HL-60 (cell line): ENCODE data around the gene FAM47E.

Experiments used
- CTCF ChIP-seq: IDR thresholded peaks from one replicate; pipeline ENCODE4 v1.5.1; 2011; ENCODE audit warnings: low read length, control low read depth, inconsistent platforms; ENCODE audit not compliant: insufficient read depth
- GABPA ChIP-seq: IDR thresholded peaks from 2 replicates; pipeline ENCODE4 v1.6.1; 2012; ENCODE audit warnings: low read depth

- TF ChIP-seq GABPA (no peak), CTCF (no peak)
Measured at GRCh38 chr4:76210452-76210851, 41.1 kb upstream of the FAM47E start.
